ENCODE data around the gene HMG20A. TPM values are rescaled to one million over a fixed set of nuclear protein-coding genes. Genes with fewer than 3 reads are reported as not detected.

Gene HMG20A
- total and polyA plus RNA-seq, 2 of the 13 experiments (the other 11 are each of a cell fraction or from before 2014, with no cell fraction given) = 28.0 to 35.2 TPM

GRCh38 chr15:77419836-77420609, 665 bp upstream of the HMG20A start, which contains the start of gene PEAK1 (continued):
- no peak for TF ChIP-seq ZNF878 (CRISPR knock-in tag; IDR thresholded peaks at IDR 0.05)
- TF ChIP-seq TBX3 (IDR thresholded peaks at IDR 0.05; ENCODE audit: borderline replicate concordance) = no peak
- no peak for TF ChIP-seq ZKSCAN5 (CRISPR knock-in tag; IDR thresholded peaks at IDR 0.05)
- TF ChIP-seq ZNF704 (CRISPR knock-in tag; IDR thresholded peaks at IDR 0.05; ENCODE audit: borderline replicate concordance) = no peak
- no peak for TF ChIP-seq HOXA9 (CRISPR knock-in tag; IDR thresholded peaks at IDR 0.05; ENCODE audit: borderline replicate concordance)
- no peak for TF ChIP-seq MLX (CRISPR knock-in tag; IDR thresholded peaks at IDR 0.05)
- TF ChIP-seq ZNF18 (CRISPR knock-in tag; IDR thresholded peaks at IDR 0.05; ENCODE audit: insufficient replicate concordance) = no peak
- no peak for TF ChIP-seq PREB (CRISPR knock-in tag; IDR thresholded peaks at IDR 0.05)
- no peak; the same call in 1 of the 2 replicates for TF ChIP-seq CBFB (CRISPR knock-in tag; IDR thresholded peaks at IDR 0.05)
- TF ChIP-seq ZNF770 (CRISPR knock-in tag; IDR thresholded peaks at IDR 0.05) = no peak
- no peak for TF ChIP-seq HCFC1 (IDR thresholded peaks at IDR 0.05; ENCODE audit: low read depth, low read length)
- TF ChIP-seq, protein P1, sequence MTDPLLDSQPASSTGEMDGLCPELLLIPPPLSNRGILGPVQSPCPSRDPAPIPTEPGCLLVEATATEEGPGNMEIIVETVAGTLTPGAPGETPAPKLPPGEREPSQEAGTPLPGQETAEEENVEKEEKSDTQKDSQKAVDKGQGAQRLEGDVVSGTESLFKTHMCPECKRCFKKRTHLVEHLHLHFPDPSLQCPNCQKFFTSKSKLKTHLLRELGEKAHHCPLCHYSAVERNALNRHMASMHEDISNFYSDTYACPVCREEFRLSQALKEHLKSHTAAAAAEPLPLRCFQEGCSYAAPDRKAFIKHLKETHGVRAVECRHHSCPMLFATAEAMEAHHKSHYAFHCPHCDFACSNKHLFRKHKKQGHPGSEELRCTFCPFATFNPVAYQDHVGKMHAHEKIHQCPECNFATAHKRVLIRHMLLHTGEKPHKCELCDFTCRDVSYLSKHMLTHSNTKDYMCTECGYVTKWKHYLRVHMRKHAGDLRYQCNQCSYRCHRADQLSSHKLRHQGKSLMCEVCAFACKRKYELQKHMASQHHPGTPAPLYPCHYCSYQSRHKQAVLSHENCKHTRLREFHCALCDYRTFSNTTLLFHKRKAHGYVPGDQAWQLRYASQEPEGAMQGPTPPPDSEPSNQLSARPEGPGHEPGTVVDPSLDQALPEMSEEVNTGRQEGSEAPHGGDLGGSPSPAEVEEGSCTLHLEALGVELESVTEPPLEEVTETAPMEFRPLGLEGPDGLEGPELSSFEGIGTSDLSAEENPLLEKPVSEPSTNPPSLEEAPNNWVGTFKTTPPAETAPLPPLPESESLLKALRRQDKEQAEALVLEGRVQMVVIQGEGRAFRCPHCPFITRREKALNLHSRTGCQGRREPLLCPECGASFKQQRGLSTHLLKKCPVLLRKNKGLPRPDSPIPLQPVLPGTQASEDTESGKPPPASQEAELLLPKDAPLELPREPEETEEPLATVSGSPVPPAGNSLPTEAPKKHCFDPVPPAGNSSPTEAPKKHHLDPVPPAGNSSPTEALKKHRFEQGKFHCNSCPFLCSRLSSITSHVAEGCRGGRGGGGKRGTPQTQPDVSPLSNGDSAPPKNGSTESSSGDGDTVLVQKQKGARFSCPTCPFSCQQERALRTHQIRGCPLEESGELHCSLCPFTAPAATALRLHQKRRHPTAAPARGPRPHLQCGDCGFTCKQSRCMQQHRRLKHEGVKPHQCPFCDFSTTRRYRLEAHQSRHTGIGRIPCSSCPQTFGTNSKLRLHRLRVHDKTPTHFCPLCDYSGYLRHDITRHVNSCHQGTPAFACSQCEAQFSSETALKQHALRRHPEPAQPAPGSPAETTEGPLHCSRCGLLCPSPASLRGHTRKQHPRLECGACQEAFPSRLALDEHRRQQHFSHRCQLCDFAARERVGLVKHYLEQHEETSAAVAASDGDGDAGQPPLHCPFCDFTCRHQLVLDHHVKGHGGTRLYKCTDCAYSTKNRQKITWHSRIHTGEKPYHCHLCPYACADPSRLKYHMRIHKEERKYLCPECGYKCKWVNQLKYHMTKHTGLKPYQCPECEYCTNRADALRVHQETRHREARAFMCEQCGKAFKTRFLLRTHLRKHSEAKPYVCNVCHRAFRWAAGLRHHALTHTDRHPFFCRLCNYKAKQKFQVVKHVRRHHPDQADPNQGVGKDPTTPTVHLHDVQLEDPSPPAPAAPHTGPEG (CRISPR knock-in tag; IDR thresholded peaks at IDR 0.05) = no peak
- TF ChIP-seq ZNF501 (CRISPR knock-in tag; IDR thresholded peaks at IDR 0.05) = no peak
- peak; percentile 80; the same call in 1 of the 2 replicates for TF ChIP-seq ZFX (CRISPR knock-in tag; IDR thresholded peaks at IDR 0.05; ENCODE audit: low read depth)
- TF ChIP-seq ZNF629 (CRISPR knock-in tag; conservative IDR thresholded peaks at IDR 0.05) = no peak
- no peak for TF ChIP-seq TSC22D2 (CRISPR knock-in tag; IDR thresholded peaks at IDR 0.05; ENCODE audit: borderline replicate concordance)

Data from HepG2 (cell line).